CD4-positive, alpha-beta T cell treated with Interleukin-6 for 4 hours (primary cell): ENCODE results near the gene AAK1.
"Not testable (repeated sequence)": the region's sequence is repeated elsewhere in the genome, so short reads cannot be mapped to it uniquely, and the experiment has no call there.

Source experiments
- DNase-seq: peaks from one replicate; pipeline ENCODE4 v3.0.0-alpha.2; 2020; ENCODE audit warnings: mixed read lengths

The AAK1 gene

DNA sequence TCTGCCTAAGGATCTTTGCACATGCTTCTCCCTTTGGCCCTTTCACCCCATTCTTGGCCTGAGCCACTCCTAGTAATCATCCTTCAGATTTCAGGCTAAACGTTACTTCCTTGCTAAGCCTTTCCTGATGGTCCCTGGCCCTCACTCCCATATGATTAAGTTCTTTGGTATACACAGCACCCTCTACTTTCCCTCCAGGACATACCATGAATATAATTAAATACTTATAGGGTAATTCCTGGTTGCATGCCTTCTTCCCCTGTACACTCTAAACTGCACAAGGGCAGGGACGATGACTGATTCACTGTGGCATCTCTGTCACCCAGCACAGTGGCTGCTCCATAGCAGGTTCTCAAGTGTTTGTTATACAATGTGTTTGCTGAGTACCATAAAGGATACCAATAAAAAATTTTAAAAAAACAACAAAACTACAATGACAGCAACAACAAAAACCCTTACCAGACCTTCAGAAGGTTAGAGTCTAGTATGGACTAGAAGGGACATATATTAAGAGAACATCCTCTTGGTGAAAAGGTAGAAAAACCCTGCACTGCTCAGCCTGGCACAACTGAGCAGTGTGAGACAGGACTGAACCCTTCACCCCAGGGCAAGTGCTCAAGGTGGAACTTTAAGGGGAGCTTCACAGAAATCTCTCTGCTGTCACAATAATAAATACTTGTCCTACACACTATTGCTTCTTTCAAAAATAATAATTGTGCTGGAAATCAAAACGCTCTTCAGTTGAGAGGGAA is 76.2 kb downstream of the AAK1 start:
- DNase-seq: peak; percentile 24

GRCh38 chr2:69566669-69567068 is 76.9 kb downstream of the AAK1 start:
- DNase-seq: peak; percentile 19

- DNase-seq: peak; percentile 77
Observed at GRCh38 chr2:69565431-69565839, 78.1 kb downstream of the AAK1 start.

GRCh38 chr2:69564604-69565003 is 78.9 kb downstream of the AAK1 start:
- DNase-seq: peak; percentile 38

DNA sequence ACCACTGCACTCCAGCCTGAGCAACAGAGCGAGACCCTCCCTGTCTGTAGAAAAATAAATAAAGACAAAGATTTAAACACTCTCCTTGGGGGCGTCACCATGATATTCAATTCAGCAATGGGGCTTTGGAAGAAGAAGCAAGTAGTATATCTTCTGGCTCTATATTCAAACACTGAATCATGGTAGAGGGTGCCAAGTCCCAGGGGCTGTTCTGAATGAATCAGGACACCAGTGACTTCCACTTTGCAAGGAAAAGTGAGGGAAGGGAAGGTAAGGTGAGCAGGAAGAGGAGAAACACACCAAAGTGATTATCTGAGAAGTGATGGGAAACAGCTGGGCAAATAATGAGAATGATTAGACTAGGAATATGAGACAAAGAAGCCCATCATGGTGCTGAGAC is 80.5 kb downstream of the AAK1 start:
- no peak for DNase-seq

DNA sequence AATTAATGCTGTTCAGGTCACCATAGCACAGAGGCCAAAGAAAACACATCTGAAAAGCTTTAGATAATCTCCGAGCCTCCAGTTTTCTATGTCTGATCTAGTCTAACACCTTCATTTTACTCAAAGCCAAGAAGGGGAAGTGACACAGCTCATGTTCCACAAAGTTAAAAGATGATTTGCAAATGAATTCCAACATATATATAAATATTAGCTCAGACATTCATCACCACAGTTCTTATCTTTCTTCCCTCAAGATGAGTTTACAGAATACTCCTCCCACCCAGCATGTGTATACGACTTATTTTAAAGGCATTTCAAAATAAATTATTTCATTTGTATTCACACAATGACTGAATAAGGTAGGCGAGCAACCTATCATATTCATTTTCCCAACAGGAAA is 82.4 kb downstream of the AAK1 start:
- no peak for DNase-seq

- DNase-seq: no peak
Observed at GRCh38 chr2:69560147-69560482, 83.4 kb downstream of the AAK1 start.

GRCh38 chr2:69559442-69560146 is 83.9 kb downstream of the AAK1 start:
- DNase-seq: peak; percentile 19

DNA sequence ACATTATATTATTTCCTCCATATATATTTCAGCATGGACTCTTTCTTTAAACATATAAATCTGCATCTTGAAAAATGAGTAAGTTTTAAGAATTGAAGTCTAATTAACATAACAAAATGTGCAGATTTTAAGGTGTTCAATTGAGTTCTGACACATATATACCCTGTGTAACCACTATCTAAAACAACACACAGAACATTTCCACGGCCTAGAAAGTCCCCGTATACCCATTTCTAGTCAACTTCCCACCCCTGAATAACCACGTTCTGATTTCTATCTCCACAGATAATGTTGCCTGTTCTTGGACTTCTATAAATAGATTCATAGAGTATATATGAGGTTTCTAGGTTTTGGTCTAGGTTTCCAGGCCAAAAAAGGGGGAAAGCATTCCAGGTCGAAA is 87.5 kb downstream of the AAK1 start:
- no peak for DNase-seq

GRCh38 chr2:69554981-69555380 is 88.6 kb downstream of the AAK1 start:
- DNase-seq: peak; percentile 10

- DNase-seq: no peak
Observed at GRCh38 chr2:69554568-69554967, 89.0 kb downstream of the AAK1 start.

- DNase-seq: no peak
Observed at GRCh38 chr2:69553991-69554390, 89.5 kb downstream of the AAK1 start.

DNA sequence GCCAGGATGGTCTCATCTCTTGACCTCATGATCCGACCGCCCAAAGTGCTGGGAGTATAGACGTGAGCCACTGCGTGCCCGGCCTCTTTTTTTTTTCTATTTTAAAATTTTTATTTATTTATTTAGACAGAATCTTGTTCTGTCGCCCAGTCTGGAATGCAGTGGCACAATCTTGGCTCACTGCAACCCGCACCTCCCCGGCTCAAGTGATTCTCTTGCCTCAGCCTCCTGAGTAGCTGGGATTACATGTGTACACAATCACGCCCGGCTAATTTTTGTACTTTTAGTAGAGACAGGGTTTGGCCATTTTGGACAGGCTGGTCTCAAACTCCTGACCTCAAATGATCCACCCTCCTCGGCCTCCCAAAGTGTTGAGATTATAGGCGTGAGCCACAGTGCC is 93.0 kb downstream of the AAK1 start:
- not testable (repeated sequence) for DNase-seq

GRCh38 chr2:69549421-69549820 is 94.1 kb downstream of the AAK1 start:
- DNase-seq: no peak

- DNase-seq: no peak
Observed at GRCh38 chr2:69547984-69548715, 95.4 kb downstream of the AAK1 start.

- DNase-seq: no peak
Observed at GRCh38 chr2:69546646-69547045, 96.9 kb downstream of the AAK1 start.

- no peak for DNase-seq
Observed at GRCh38 chr2:69545477-69545932, 98.0 kb downstream of the AAK1 start.

DNA sequence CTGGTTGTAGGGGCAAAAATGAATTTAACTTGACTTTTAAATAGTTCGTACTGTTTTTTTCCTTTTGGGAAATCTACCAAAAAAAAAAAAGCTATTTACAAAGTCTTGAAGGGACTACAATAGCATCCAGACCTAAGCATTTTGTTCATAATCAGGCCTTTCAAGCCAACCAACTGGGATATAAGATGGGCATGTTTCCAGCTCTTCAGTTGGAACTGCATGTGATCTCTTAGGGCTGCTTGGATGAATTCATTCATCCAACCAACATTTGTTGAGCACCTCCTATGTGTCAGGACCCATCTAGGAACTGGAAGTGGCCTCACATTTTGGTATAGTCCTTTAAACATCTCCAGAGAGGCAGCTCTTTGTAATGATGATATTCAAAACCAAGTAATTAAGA is 98.6 kb downstream of the AAK1 start:
- DNase-seq: no peak

DNA sequence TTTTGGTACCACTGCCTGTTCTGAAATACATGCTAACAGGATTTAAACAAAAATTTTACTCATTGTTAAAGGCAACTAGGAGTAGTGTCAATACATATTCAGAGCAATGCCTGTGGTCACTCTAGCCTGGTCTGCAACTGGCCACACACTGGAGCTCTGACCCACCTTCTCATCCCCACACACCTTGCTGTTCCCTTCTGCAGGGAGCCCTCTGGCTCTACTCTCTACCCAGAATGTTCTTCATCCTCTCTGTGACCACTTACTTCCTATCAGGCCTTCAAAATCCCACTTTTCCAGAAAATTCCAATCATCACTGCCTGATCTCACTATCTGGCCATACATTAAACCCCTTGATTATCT is 104.0 kb downstream of the AAK1 start:
- DNase-seq: no peak

- no peak for DNase-seq
Observed at GRCh38 chr2:69538872-69539548, 104.5 kb downstream of the AAK1 start.

GRCh38 chr2:69538249-69538648 is 105.3 kb downstream of the AAK1 start:
- no peak for DNase-seq

- no peak for DNase-seq
Observed at GRCh38 chr2:69535817-69536241, 107.7 kb downstream of the AAK1 start.

- DNase-seq: no peak
Observed at GRCh38 chr2:69531186-69531585, 112.4 kb downstream of the AAK1 start.
